ENCODE data around the gene SERPINE1.
"Not testable (repeated sequence)": the region's sequence is repeated elsewhere in the genome, so short reads cannot be mapped to it uniquely, and the experiment has no call there.

The SERPINE1 gene

GRCh38 chr7:101122933-101123702 is 3.8 kb upstream of the SERPINE1 start:
- Histone ChIP-seq H3K36me3 (ENCODE audit: control insufficient read depth in 2 of 2, insufficient read depth in 2 of 2, low read length in 2 of 2) (no peaks in the 10 kb centered on the region), H3K4me1 (ENCODE audit: control insufficient read depth in 2 of 2, insufficient read depth in 2 of 2, low read length in 2 of 2) (peaks cover 8 to 17% of the 10 kb centered on the region in 2 donors), H3K9ac (ENCODE audit: low read depth in 1 of 2, low read length in 2 of 2) (no peak overlapping the region), H3K27ac (ENCODE audit: low read depth in 2 of 2, low read length in 2 of 2) (peak overlapping the region; percentile 52 to 77), H3K4me3 (ENCODE audit: low read length in 2 of 2) (no peak overlapping the region), H3K27me3 (ENCODE audit: control insufficient read depth in 2 of 2, insufficient read depth in 2 of 2, low read length in 2 of 2) (peaks cover 0 to 3% of the 10 kb centered on the region in 2 donors), H3K9me3 (ENCODE audit: control insufficient read depth in 2 of 2, low read length in 2 of 2) (no peaks in the 10 kb centered on the region)

GRCh38 chr7:101123703-101124068 is 3.2 kb upstream of the SERPINE1 start:
- no peak overlapping the region for H3K4me3 ChIP-seq (ENCODE audit: low read length in 2 of 2)
- no peaks in the 10 kb centered on the region for H3K9me3 ChIP-seq (ENCODE audit: control insufficient read depth in 2 of 2, low read length in 2 of 2)
- H3K27ac ChIP-seq (ENCODE audit: low read depth in 2 of 2, low read length in 2 of 2) = no peak overlapping the region
- peaks cover 8 to 17% of the 10 kb centered on the region in 2 donors for H3K4me1 ChIP-seq (ENCODE audit: control insufficient read depth in 2 of 2, insufficient read depth in 2 of 2, low read length in 2 of 2)
- H3K36me3 ChIP-seq (ENCODE audit: control insufficient read depth in 2 of 2, insufficient read depth in 2 of 2, low read length in 2 of 2) = no peaks in the 10 kb centered on the region
- H3K27me3 ChIP-seq (ENCODE audit: control insufficient read depth in 2 of 2, insufficient read depth in 2 of 2, low read length in 2 of 2) = peaks cover 0 to 3% of the 10 kb centered on the region in 2 donors
- H3K9ac ChIP-seq (ENCODE audit: low read depth in 1 of 2, low read length in 2 of 2) = no peak overlapping the region

GRCh38 chr7:101124376-101125056 is 2.4 kb upstream of the SERPINE1 start:
- Histone ChIP-seq H3K9ac (ENCODE audit: low read depth in 1 of 2, low read length in 2 of 2) (no peak overlapping the region), H3K4me3 (ENCODE audit: low read length in 2 of 2) (no peak overlapping the region), H3K9me3 (ENCODE audit: control insufficient read depth in 2 of 2, low read length in 2 of 2) (no peaks in the 10 kb centered on the region), H3K27ac (ENCODE audit: low read depth in 2 of 2, low read length in 2 of 2) (peak overlapping the region; percentile 41 to 52), H3K27me3 (ENCODE audit: control insufficient read depth in 2 of 2, insufficient read depth in 2 of 2, low read length in 2 of 2) (peaks cover 0 to 3% of the 10 kb centered on the region in 2 donors), H3K4me1 (ENCODE audit: control insufficient read depth in 2 of 2, insufficient read depth in 2 of 2, low read length in 2 of 2) (peaks cover 8 to 17% of the 10 kb centered on the region in 2 donors), H3K36me3 (ENCODE audit: control insufficient read depth in 2 of 2, insufficient read depth in 2 of 2, low read length in 2 of 2) (no peaks in the 10 kb centered on the region)

- H3K4me1 ChIP-seq (ENCODE audit: control insufficient read depth in 2 of 2, insufficient read depth in 2 of 2, low read length in 2 of 2) = peaks cover 8 to 17% of the 10 kb centered on the region in 2 donors
- H3K4me3 ChIP-seq (ENCODE audit: low read length in 2 of 2) = peak overlapping the region in 1 of 2 donors; percentile 48
- H3K36me3 ChIP-seq (ENCODE audit: control insufficient read depth in 2 of 2, insufficient read depth in 2 of 2, low read length in 2 of 2) = no peaks in the 10 kb centered on the region
- H3K27ac ChIP-seq (ENCODE audit: low read depth in 2 of 2, low read length in 2 of 2) = peak overlapping the region; percentile 44 to 45
- peaks cover 0 to 3% of the 10 kb centered on the region in 2 donors for H3K27me3 ChIP-seq (ENCODE audit: control insufficient read depth in 2 of 2, insufficient read depth in 2 of 2, low read length in 2 of 2)
- H3K9ac ChIP-seq (ENCODE audit: low read depth in 1 of 2, low read length in 2 of 2) = no peak overlapping the region
- H3K9me3 ChIP-seq (ENCODE audit: control insufficient read depth in 2 of 2, low read length in 2 of 2) = no peaks in the 10 kb centered on the region
Measured at GRCh38 chr7:101125989-101126650, 784 bp upstream of the SERPINE1 start.

- H3K27me3 ChIP-seq (ENCODE audit: control insufficient read depth in 2 of 2, insufficient read depth in 2 of 2, low read length in 2 of 2) = peaks cover 0 to 3% of the 10 kb centered on the region in 2 donors
- H3K4me1 ChIP-seq (ENCODE audit: control insufficient read depth in 2 of 2, insufficient read depth in 2 of 2, low read length in 2 of 2) = peaks cover 8 to 14% of the 10 kb centered on the region in 2 donors
- no peak overlapping the region for H3K9ac ChIP-seq (ENCODE audit: low read depth in 1 of 2, low read length in 2 of 2)
- no peaks in the 10 kb centered on the region for H3K36me3 ChIP-seq (ENCODE audit: control insufficient read depth in 2 of 2, insufficient read depth in 2 of 2, low read length in 2 of 2)
- H3K4me3 ChIP-seq (ENCODE audit: low read length in 2 of 2) = peak overlapping the region in 1 of 2 donors; percentile 48
- no peaks in the 10 kb centered on the region for H3K9me3 ChIP-seq (ENCODE audit: control insufficient read depth in 2 of 2, low read length in 2 of 2)
- H3K27ac ChIP-seq (ENCODE audit: low read depth in 2 of 2, low read length in 2 of 2) = peak overlapping the region in 1 of 2 donors; percentile 45
Measured at GRCh38 chr7:101127460-101128039, 646 bp downstream of the SERPINE1 start.

GRCh38 chr7:101128040-101128834 is 1.3 kb downstream of the SERPINE1 start:
- Histone ChIP-seq H3K9me3 (ENCODE audit: control insufficient read depth in 2 of 2, low read length in 2 of 2) (no peaks in the 10 kb centered on the region), H3K9ac (ENCODE audit: low read depth in 1 of 2, low read length in 2 of 2) (no peak overlapping the region), H3K36me3 (ENCODE audit: control insufficient read depth in 2 of 2, insufficient read depth in 2 of 2, low read length in 2 of 2) (no peaks in the 10 kb centered on the region), H3K4me1 (ENCODE audit: control insufficient read depth in 2 of 2, insufficient read depth in 2 of 2, low read length in 2 of 2) (peaks cover 8 to 12% of the 10 kb centered on the region in 2 donors), H3K4me3 (ENCODE audit: low read length in 2 of 2) (no peak overlapping the region), H3K27ac (ENCODE audit: low read depth in 2 of 2, low read length in 2 of 2) (no peak overlapping the region), H3K27me3 (ENCODE audit: control insufficient read depth in 2 of 2, insufficient read depth in 2 of 2, low read length in 2 of 2) (peaks cover 0 to 3% of the 10 kb centered on the region in 2 donors)

GRCh38 chr7:101129603-101130117 is 2.8 kb downstream of the SERPINE1 start:
- H3K9me3 ChIP-seq (ENCODE audit: control insufficient read depth in 2 of 2, low read length in 2 of 2) = no peaks in the 10 kb centered on the region
- H3K27ac ChIP-seq (ENCODE audit: low read depth in 2 of 2, low read length in 2 of 2) = no peak overlapping the region

GRCh38 chr7:101132626-101133600 is 6.0 kb downstream of the SERPINE1 start:
- H3K9ac ChIP-seq (ENCODE audit: low read depth in 1 of 2, low read length in 2 of 2); H3K4me3 ChIP-seq (ENCODE audit: low read length in 2 of 2); H3K27me3 ChIP-seq (ENCODE audit: control insufficient read depth in 2 of 2, insufficient read depth in 2 of 2, low read length in 2 of 2); H3K9me3 ChIP-seq (ENCODE audit: control insufficient read depth in 2 of 2, low read length in 2 of 2); H3K36me3 ChIP-seq (ENCODE audit: control insufficient read depth in 2 of 2, insufficient read depth in 2 of 2, low read length in 2 of 2); H3K27ac ChIP-seq (ENCODE audit: low read depth in 2 of 2, low read length in 2 of 2); H3K4me1 ChIP-seq (ENCODE audit: control insufficient read depth in 2 of 2, insufficient read depth in 2 of 2, low read length in 2 of 2): not testable (repeated sequence)

More at GRCh38 chr7:101129603-101130117, 2.8 kb downstream of the SERPINE1 start:
- H3K36me3 ChIP-seq (ENCODE audit: control insufficient read depth in 2 of 2, insufficient read depth in 2 of 2, low read length in 2 of 2) = no peaks in the 10 kb centered on the region
- no peak overlapping the region for H3K9ac ChIP-seq (ENCODE audit: low read depth in 1 of 2, low read length in 2 of 2)
- peaks cover 0 to 2% of the 10 kb centered on the region in 2 donors for H3K27me3 ChIP-seq (ENCODE audit: control insufficient read depth in 2 of 2, insufficient read depth in 2 of 2, low read length in 2 of 2)
- H3K4me1 ChIP-seq (ENCODE audit: control insufficient read depth in 2 of 2, insufficient read depth in 2 of 2, low read length in 2 of 2) = peaks cover 8 to 10% of the 10 kb centered on the region in 2 donors
- no peak overlapping the region for H3K4me3 ChIP-seq (ENCODE audit: low read length in 2 of 2)
